ENCODE measurements around the gene TNF. TPM values are rescaled to one million over a fixed set of nuclear protein-coding genes. Genes with fewer than 3 reads are reported as not detected.

Gene TNF
- total RNA-seq, 1 experiment from 2014 or later, result not detected

DNA sequence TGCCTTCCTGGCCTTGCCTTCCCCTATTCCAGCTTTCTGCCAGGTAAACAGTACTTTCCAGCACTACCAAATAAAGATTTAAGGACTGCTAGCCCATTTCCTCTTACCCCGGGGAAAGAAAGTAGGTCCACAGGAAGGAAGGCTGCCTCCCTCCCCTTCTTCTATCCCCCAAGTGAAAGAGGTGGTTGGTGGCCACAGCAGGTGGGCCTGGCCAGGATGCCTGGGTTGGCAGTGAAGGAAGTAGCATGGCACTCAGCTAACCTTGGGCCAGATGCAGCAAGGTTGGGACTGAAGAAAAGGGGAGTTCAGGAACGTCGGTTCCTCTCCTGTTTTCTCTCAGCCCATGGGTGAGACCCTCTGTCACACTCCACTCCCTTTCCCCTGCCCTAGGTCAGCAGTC is 19.1 kb upstream of the TNF start:
- DNase-seq, result peak; percentile 24
- Histone ChIP-seq H3K36me3 (replicated peaks; ENCODE audit: control insufficient read depth, insufficient read depth, low read length) (peaks cover 11% of the 10 kb centered on the region), H3K4me3 (ENCODE audit: insufficient read depth, low read depth, low read length) (no peak overlapping the region), H3K27me3 (ENCODE audit: control insufficient read depth, insufficient read depth, low read length) (no peaks in the 10 kb centered on the region)

- H3K4me3 ChIP-seq (ENCODE audit: insufficient read depth, low read depth, low read length), result no peak overlapping the region
- H3K27me3 ChIP-seq (ENCODE audit: control insufficient read depth, insufficient read depth, low read length), result no peaks in the 10 kb centered on the region
- DNase-seq, result peak; percentile 36
- peaks cover 11% of the 10 kb centered on the region for H3K36me3 ChIP-seq (replicated peaks; ENCODE audit: control insufficient read depth, insufficient read depth, low read length)
Measured at GRCh38 chr6:31557443-31558317, 17.7 kb upstream of the TNF start.

GRCh38 chr6:31558318-31558625 is 17.1 kb upstream of the TNF start:
- Histone ChIP-seq H3K4me3 (ENCODE audit: insufficient read depth, low read depth, low read length) (no peak overlapping the region), H3K36me3 (replicated peaks; ENCODE audit: control insufficient read depth, insufficient read depth, low read length) (peaks cover 11% of the 10 kb centered on the region), H3K27me3 (ENCODE audit: control insufficient read depth, insufficient read depth, low read length) (no peaks in the 10 kb centered on the region)
- DNase-seq, result no peak

GRCh38 chr6:31558631-31559500 is 16.5 kb upstream of the TNF start:
- Histone ChIP-seq H3K36me3 (replicated peaks; ENCODE audit: control insufficient read depth, insufficient read depth, low read length) (peaks cover 11% of the 10 kb centered on the region), H3K27me3 (ENCODE audit: control insufficient read depth, insufficient read depth, low read length) (no peaks in the 10 kb centered on the region), H3K4me3 (ENCODE audit: insufficient read depth, low read depth, low read length) (no peak overlapping the region)
- no peak for DNase-seq

DNA sequence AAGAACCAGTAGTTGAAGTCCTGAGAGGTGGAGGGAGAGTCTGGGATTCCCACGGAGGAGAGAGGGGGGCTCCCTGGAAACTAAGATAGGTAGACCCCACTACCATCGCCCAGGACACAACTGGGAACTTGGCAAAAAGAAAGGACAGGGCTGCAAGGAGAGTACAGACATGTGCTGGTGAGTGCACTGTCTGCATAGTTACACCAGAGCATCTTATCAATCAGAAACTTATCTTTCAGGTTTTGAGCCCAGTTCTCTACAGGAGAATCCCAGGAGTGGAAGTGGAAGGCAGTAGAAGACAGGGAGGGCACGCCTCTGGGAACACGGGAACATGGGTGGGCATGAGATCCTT is 15.8 kb upstream of the TNF start:
- peaks cover 11% of the 10 kb centered on the region for H3K36me3 ChIP-seq (replicated peaks; ENCODE audit: control insufficient read depth, insufficient read depth, low read length)
- DNase-seq, result no peak
- H3K4me3 ChIP-seq (ENCODE audit: insufficient read depth, low read depth, low read length), result no peak overlapping the region
- H3K27me3 ChIP-seq (ENCODE audit: control insufficient read depth, insufficient read depth, low read length), result no peaks in the 10 kb centered on the region

DNA sequence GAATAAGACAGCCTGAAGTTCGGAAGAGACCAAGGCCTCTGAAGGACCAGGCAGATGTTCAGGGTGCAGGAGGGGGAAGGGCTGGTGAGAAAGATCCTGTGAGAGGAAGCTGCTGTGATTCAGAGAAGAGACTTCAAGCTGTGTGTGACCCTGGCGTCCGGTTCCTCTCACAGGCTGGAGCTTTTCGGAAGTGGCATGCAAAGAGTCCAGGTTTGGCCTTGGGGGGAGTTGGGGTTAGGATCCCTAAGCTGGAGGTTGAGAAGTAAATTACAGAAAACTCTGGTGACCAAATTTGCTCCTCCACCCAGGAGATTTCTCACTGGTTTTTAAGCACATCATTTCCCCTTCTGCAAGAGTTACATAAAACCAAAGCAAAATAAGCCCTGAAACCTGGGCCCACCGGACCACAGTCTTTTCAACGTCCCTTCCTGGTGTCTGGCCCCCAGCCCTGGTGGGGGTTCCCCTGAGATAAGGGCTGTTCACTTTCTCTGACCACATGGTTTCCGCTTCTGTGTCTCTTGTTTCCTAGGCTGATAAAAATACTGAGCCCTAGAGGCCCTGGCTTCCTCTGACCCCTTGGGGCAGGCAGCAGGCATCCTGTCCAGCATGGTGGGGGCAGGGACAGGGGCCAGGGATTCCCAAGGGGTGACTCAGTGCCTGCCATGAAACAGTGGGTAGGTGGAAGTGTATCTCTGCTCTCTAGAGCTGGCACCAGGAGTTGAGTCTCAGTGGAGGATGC is 15.2 kb upstream of the TNF start:
- DNase-seq, result no peak
- Histone ChIP-seq H3K4me3 (ENCODE audit: insufficient read depth, low read depth, low read length) (no peak overlapping the region), H3K36me3 (replicated peaks; ENCODE audit: control insufficient read depth, insufficient read depth, low read length) (peaks cover 11% of the 10 kb centered on the region), H3K27me3 (ENCODE audit: control insufficient read depth, insufficient read depth, low read length) (no peaks in the 10 kb centered on the region)

GRCh38 chr6:31560697-31561058 is 14.7 kb upstream of the TNF start:
- Histone ChIP-seq H3K4me3 (ENCODE audit: insufficient read depth, low read depth, low read length) (no peak overlapping the region), H3K36me3 (replicated peaks; ENCODE audit: control insufficient read depth, insufficient read depth, low read length) (peaks cover 11% of the 10 kb centered on the region), H3K27me3 (ENCODE audit: control insufficient read depth, insufficient read depth, low read length) (no peaks in the 10 kb centered on the region)
- no peak for DNase-seq

DNA sequence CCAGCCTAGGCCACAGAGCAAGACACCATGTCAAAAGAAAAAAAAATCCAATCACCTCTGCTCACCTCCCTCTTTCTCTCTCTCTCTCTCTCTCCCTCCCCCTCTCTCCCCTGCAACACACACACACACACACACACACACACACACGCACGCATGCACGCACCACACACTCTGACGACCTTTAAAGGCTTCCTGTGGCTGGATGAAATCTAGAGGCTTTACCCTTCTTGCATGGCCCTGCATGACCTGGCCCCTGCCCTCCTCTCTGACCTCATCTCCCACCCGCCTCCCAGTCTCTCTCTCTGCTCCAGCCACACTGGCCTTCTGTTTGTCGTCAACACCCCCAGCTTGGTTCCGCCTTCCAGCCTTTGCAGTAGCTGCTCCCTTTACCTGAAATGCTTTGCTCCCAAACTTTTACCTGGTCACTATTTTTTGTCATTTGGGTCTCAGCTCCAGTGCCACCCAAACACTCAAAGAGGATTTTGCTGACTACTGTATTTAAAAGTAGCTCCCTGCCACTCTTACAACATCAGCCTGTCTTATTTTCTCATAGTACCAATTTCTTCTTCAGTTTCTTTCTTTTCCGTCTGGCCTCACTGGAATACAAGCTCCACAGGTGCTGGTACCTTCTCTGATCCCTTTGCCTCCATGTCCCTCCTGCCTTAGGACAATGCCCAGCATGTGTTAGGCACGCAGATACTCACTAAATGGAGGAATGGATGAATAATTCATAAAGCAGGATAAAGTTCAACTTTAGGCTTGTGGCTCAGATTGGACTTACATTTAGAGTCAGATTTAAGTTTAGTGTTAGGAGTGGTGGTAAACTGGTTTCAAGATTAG is 7.6 kb upstream of the TNF start:
- Histone ChIP-seq H3K27me3 (ENCODE audit: control insufficient read depth, insufficient read depth, low read length) (no peaks in the 10 kb centered on the region), H3K4me3 (ENCODE audit: insufficient read depth, low read depth, low read length) (no peak overlapping the region), H3K36me3 (replicated peaks; ENCODE audit: control insufficient read depth, insufficient read depth, low read length) (no peaks in the 10 kb centered on the region)
- DNase-seq, result peak; percentile 57

DNA sequence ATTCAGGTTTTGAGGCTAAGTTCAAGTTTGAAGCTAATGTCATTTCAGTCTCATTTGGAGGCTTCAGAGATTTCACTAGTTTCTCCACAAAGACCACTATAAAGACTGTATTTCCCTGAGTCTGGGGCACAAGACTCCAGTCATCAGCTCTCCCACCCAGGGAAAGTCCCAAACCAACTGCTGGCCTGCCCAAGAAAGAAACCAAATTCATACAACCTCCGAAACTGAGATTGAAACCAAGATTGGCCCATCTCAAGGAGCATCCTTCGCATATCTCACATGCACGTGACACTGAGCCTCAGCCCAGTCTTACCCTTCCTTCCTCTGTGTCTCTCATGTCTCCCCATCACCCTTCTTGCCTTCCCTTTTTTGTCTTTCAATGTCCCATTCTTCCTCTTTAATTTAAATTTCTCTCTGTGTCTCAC is 6.8 kb upstream of the TNF start:
- DNase-seq, result no peak
- H3K27me3 ChIP-seq (ENCODE audit: control insufficient read depth, insufficient read depth, low read length), result no peaks in the 10 kb centered on the region
- H3K36me3 ChIP-seq (replicated peaks; ENCODE audit: control insufficient read depth, insufficient read depth, low read length), result no peaks in the 10 kb centered on the region
- no peak overlapping the region for H3K4me3 ChIP-seq (ENCODE audit: insufficient read depth, low read depth, low read length)

- Histone ChIP-seq H3K27me3 (ENCODE audit: control insufficient read depth, insufficient read depth, low read length) (no peaks in the 10 kb centered on the region; the same call in 1 of the 2 replicates), H3K36me3 (replicated peaks; ENCODE audit: control insufficient read depth, insufficient read depth, low read length) (no peaks in the 10 kb centered on the region)
- no peak for DNase-seq
Measured at GRCh38 chr6:31569861-31570536, 5.4 kb upstream of the TNF start.

DNA sequence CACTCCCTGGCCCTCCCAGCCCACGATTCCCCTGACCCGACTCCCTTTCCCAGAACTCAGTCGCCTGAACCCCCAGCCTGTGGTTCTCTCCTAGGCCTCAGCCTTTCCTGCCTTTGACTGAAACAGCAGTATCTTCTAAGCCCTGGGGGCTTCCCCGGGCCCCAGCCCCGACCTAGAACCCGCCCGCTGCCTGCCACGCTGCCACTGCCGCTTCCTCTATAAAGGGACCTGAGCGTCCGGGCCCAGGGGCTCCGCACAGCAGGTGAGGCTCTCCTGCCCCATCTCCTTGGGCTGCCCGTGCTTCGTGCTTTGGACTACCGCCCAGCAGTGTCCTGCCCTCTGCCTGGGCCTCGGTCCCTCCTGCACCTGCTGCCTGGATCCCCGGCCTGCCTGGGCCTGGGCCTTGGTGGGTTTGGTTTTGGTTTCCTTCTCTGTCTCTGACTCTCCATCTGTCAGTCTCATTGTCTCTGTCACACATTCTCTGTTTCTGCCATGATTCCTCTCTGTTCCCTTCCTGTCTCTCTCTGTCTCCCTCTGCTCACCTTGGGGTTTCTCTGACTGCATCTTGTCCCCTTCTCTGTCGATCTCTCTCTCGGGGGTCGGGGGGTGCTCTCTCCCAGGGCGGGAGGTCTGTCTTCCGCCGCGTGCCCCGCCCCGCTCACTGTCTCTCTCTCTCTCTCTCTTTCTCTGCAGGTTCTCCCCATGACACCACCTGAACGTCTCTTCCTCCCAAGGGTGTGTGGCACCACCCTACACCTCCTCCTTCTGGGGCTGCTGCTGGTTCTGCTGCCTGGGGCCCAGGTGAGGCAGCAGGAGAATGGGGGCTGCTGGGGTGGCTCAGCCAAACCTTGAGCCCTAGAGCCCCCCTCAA is 3.1 kb upstream of the TNF start, which contains the start of gene LTA:
Gene LTA, plus strand, starts transcription at position 249 of the 871 bp plus-strand sequence. Its CDS starts 454 bp downstream, at position 703.
- H3K4me3 ChIP-seq (ENCODE audit: insufficient read depth, low read depth, low read length), result no peak within 1 kb of the TSS
- peaks cover 7% of the 10 kb centered on the region; the same call in 1 of the 2 replicates for H3K27me3 ChIP-seq (ENCODE audit: control insufficient read depth, insufficient read depth, low read length)
- no peaks in the 10 kb centered on the region for H3K36me3 ChIP-seq (replicated peaks; ENCODE audit: control insufficient read depth, insufficient read depth, low read length)
- peak; percentile 49 for DNase-seq

More at GRCh38 chr6:31569861-31570536, 5.4 kb upstream of the TNF start:
- no peak overlapping the region for H3K4me3 ChIP-seq (ENCODE audit: insufficient read depth, low read depth, low read length)

DNA sequence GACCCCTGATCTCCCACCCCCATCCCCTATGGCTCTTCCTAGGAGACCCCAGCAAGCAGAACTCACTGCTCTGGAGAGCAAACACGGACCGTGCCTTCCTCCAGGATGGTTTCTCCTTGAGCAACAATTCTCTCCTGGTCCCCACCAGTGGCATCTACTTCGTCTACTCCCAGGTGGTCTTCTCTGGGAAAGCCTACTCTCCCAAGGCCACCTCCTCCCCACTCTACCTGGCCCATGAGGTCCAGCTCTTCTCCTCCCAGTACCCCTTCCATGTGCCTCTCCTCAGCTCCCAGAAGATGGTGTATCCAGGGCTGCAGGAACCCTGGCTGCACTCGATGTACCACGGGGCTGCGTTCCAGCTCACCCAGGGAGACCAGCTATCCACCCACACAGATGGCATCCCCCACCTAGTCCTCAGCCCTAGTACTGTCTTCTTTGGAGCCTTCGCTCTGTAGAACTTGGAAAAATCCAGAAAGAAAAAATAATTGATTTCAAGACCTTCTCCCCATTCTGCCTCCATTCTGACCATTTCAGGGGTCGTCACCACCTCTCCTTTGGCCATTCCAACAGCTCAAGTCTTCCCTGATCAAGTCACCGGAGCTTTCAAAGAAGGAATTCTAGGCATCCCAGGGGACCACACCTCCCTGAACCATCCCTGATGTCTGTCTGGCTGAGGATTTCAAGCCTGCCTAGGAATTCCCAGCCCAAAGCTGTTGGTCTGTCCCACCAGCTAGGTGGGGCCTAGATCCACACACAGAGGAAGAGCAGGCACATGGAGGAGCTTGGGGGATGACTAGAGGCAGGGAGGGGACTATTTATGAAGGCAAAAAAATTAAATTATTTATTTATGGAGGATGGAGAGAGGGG is 1.9 kb upstream of the TNF start:
- H3K4me3 ChIP-seq (ENCODE audit: insufficient read depth, low read depth, low read length), result no peak overlapping the region
- peaks cover 7% of the 10 kb centered on the region; the same call in 1 of the 2 replicates for H3K27me3 ChIP-seq (ENCODE audit: control insufficient read depth, insufficient read depth, low read length)
- H3K36me3 ChIP-seq (replicated peaks; ENCODE audit: control insufficient read depth, insufficient read depth, low read length), result no peaks in the 10 kb centered on the region
- DNase-seq, result peak; percentile 36
